ENCODE data around the gene HBM. TPM values are rescaled to one million over a fixed set of nuclear protein-coding genes. Genes with fewer than 3 reads are reported as not detected.

HBM gene
- total RNA-seq, 1 experiment from 2014 or later = not detected

DNA sequence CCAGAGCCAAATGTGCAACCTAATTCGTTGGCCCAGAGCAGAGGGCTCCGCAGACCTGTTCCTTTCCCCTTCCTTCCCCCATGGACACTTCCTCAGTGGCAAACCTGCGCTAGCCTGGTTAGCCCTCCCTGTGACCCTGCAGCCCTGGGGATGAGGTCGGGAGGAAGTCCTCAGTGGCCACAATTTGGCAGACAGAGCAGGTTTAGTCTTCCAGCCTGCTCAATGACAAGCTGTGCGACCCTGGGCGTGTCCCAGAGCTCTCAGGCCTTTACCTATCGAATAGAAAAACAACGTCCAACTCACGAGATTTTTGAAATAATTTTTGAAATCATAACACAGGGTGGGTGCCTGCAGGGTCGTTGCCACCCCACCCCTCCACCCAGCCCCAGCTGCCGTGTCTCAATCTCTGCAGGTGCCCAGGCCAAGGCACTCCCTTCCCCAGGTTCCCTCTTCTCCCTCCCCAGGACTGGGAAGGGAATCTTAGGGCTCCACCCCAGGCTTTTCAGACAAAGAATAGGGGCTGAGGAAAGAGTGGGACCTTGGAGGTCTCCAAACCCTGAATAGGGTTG lies 1.4 kb downstream of the HBM start:
- H2BK120ac ChIP-seq (ENCODE audit: low read depth, low read length, poor library complexity, severe bottlenecking) = no peak overlapping the region
- H4K8ac ChIP-seq (replicated peaks; ENCODE audit: insufficient read length, low read depth, low read length) = no peak overlapping the region
- H3K4me1 ChIP-seq (ENCODE audit: insufficient read depth, low read length) = no peaks in the 10 kb centered on the region; the same call in 1 of the 2 replicates
- no peaks in the 10 kb centered on the region for H3K9me3 ChIP-seq (ENCODE audit: control insufficient read depth, low read depth, low read length)
- Mint-ChIP-seq H3K27me3 (ENCODE audit: low read depth) (peaks cover 81% of the 10 kb centered on the region), H3K4me1 (peaks cover 27 to 35% of the 10 kb centered on the region in 2 experiments), H3K27ac (no peak overlapping the region), H3K9me3 (peaks cover 0 to 3% of the 10 kb centered on the region in 2 experiments; a peak in 1 of 5 replicates), H3K36me3 (ENCODE audit: insufficient read depth in 1 of 3, low read depth in 3 of 3) (no peaks in the 10 kb centered on the region; a peak in 1 of 7 replicates), H3K4me3 (peak overlapping the region in 1 of 2 experiments; percentile 72; a peak in 4 of 5 replicates)
- no peak overlapping the region for H3K4ac ChIP-seq (ENCODE audit: low read depth, low read length)
- no peak for DNase-seq
- no peaks in the 10 kb centered on the region for H3K79me1 ChIP-seq (ENCODE audit: insufficient read depth, low read depth, low read length, poor library complexity, severe bottlenecking)
- H2BK12ac ChIP-seq (ENCODE audit: insufficient read length, low read depth, low read length) = no peak overlapping the region
- H3K9ac ChIP-seq (ENCODE audit: extremely low read depth, insufficient read length, low read length) = no peak overlapping the region
- no peak overlapping the region for H3K18ac ChIP-seq (ENCODE audit: insufficient read length, low read depth, low read length)
- H4K5ac ChIP-seq (ENCODE audit: insufficient read length, low read depth, low read length) = no peak overlapping the region
- no peak overlapping the region for H2AFZ ChIP-seq (ENCODE audit: low read length)
- H3T11ph ChIP-seq (ENCODE audit: low read length) = no peak overlapping the region
- H3K23ac ChIP-seq (ENCODE audit: insufficient read length, low read depth, low read length) = no peak overlapping the region
- H3K27ac ChIP-seq (ENCODE audit: insufficient read length, low read depth, low read length) = no peak overlapping the region
- H4K91ac ChIP-seq (ENCODE audit: insufficient read length, low read depth, low read length) = no peak overlapping the region
- no peak overlapping the region for H2BK15ac ChIP-seq (ENCODE audit: low read depth, low read length)
- H3K23me2 ChIP-seq (ENCODE audit: insufficient read length, low read depth, low read length, poor library complexity, severe bottlenecking) = peaks cover 8% of the 10 kb centered on the region
- WGBS (ENCODE audit: extremely low coverage, insufficient read length, low lambda C conversion rate) = no CpG with 5 or more reads among the region's 11 CpGs
- no peak overlapping the region for H3K56ac ChIP-seq (ENCODE audit: insufficient read length, low read depth, low read length)
- peaks cover 43% of the 10 kb centered on the region for H3K27me3 ChIP-seq (ENCODE audit: insufficient read depth, low read length)
- no peaks in the 10 kb centered on the region for H4K20me1 ChIP-seq (ENCODE audit: control insufficient read depth, insufficient read depth, insufficient read length)
- H3K79me2 ChIP-seq (ENCODE audit: insufficient read depth, low read length) = no peaks in the 10 kb centered on the region
- H2BK5ac ChIP-seq (ENCODE audit: insufficient read length, low read length) = no peak overlapping the region
- H2AK5ac ChIP-seq (ENCODE audit: insufficient read length, low read length) = no peak overlapping the region
- no peak overlapping the region for H2BK20ac ChIP-seq (ENCODE audit: low read depth, low read length, poor library complexity, severe bottlenecking)
- TF ChIP-seq, protein P1, sequence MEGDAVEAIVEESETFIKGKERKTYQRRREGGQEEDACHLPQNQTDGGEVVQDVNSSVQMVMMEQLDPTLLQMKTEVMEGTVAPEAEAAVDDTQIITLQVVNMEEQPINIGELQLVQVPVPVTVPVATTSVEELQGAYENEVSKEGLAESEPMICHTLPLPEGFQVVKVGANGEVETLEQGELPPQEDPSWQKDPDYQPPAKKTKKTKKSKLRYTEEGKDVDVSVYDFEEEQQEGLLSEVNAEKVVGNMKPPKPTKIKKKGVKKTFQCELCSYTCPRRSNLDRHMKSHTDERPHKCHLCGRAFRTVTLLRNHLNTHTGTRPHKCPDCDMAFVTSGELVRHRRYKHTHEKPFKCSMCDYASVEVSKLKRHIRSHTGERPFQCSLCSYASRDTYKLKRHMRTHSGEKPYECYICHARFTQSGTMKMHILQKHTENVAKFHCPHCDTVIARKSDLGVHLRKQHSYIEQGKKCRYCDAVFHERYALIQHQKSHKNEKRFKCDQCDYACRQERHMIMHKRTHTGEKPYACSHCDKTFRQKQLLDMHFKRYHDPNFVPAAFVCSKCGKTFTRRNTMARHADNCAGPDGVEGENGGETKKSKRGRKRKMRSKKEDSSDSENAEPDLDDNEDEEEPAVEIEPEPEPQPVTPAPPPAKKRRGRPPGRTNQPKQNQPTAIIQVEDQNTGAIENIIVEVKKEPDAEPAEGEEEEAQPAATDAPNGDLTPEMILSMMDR (conservative IDR thresholded peaks at IDR 0.05) = no peak
- H3K14ac ChIP-seq (ENCODE audit: insufficient read depth, low read length) = no peak overlapping the region
- peak overlapping the region; percentile 33 for H3K4me2 ChIP-seq (ENCODE audit: insufficient read depth, insufficient read length, low read length)
